Transverse colon (tissue), 4 donors: ENCODE results near the gene E2F4. TPM values are rescaled to one million over a fixed set of nuclear protein-coding genes. Genes with fewer than 3 reads are reported as not detected.

Experiments used
- DNase-seq: peaks from one replicate; pipeline ENCODE4 v3.0.0-alpha.2; 2019
- H3K27ac ChIP-seq, 4 donors: fragments of 200-600 bp; sonication (generic); 2 replicates each; pipeline ENCODE4 v1.5.1; 2016 to 2018; ENCODE audit warnings: inconsistent platforms in 4 of 4
- H3K27me3 ChIP-seq: fragments of 200-600 bp; sonication (generic); 2 replicates; pipeline ENCODE4 v1.5.1; 2017; ENCODE audit warnings: inconsistent platforms
- H3K36me3 ChIP-seq, 4 donors: fragments of 200-600 bp; sonication (generic); 2 replicates each; pipeline ENCODE4 v1.5.1; 2017 to 2019; ENCODE audit warnings: inconsistent platforms in 4 of 4
- H3K4me1 ChIP-seq, 4 donors: fragments of 200-600 bp; sonication (generic); 2 replicates each; pipeline ENCODE4 v1.5.1; 2017 to 2020; ENCODE audit warnings: inconsistent platforms in 4 of 4
- H3K4me3 ChIP-seq, 4 donors: fragments of 200-600 bp; sonication (generic); 1 replicate in 1 of 4; 2 replicates in 3 of 4; pipeline versions ENCODE4 v1.5.1 to v1.6.1; 2017 to 2019; ENCODE audit warnings: inconsistent platforms in 4 of 4
- H3K9me3 ChIP-seq, 2 donors: fragments of 200-600 bp; sonication (generic); 2 replicates each; pipeline ENCODE4 v1.5.1; 2017 to 2019; ENCODE audit warnings: inconsistent platforms in 2 of 2
- EP300 ChIP-seq: sonication (generic); formaldehyde crosslinking; IDR thresholded peaks from one replicate; pipeline ENCODE4 v1.6.1; 2017; ENCODE audit warnings: antibody characterized with exemption, low read depth
- POLR2A ChIP-seq: fragments of 450-650 bp; IDR thresholded peaks from one replicate; pipeline ENCODE4 v1.6.1; 2016; ENCODE audit warnings: antibody characterized with exemption, mild to moderate bottlenecking, moderate library complexity
- POLR2AphosphoS5 ChIP-seq, 3 donors: sonication (generic); formaldehyde crosslinking; IDR thresholded peaks; one replicate each; pipeline ENCODE4 v1.6.1; 2016; ENCODE audit warnings: antibody characterized with exemption in 3 of 3
- WGBS, 2 donors: methylation state at CpG; one replicate each; pipeline ENCODE4 v1.1.5; 2018; ENCODE audit warnings: low coverage in 1 of 2; 5-methylcytosine and 5-hydroxymethylcytosine counted together
- in situ Hi-C, 4 donors: fragments of 200-750 bp; cut with MboI; loops; one replicate each; pipeline versions ENCODE4 v1.15.0 to v1.15.1; 2017; ENCODE audit warnings: low sequenced_read_pairs in 3 of 4, low pct_ligation_motif_present in 1 of 4, low pct_unique_long_range_greater_than_20kb in 1 of 4
- intact Hi-C: fragments of 100-400 bp; cut with DNase I; formaldehyde crosslinking; loops from one replicate; pipeline ENCODE4 v1.15.1; 2023; ENCODE audit warnings: low total_unique reads
- total RNA-seq, 4 donors: library from RNA; depleted of rRNA; stranded (reverse); fragments of >200 nt; gene quantifications; one replicate each; pipeline ENCODE4 v1.1.0, GENCODE V29; 2016
- TF ChIP-seq, protein P1 (sequence below), 5 experiments: fragments of 200-600 bp in 3 of 5; fragments of 450-650 bp in 2 of 5; sonication (generic) in 3 of 5; IDR thresholded peaks; 1 replicate in 2 of 5; 2 replicates in 3 of 5; pipeline ENCODE4 v1.5.1; 2016 to 2017; ENCODE audit warnings: antibody characterized with exemption in 5 of 5, inconsistent platforms in 3 of 5, mild to moderate bottlenecking in 2 of 5, moderate library complexity in 1 of 5

E2F4 gene
- total RNA-seq, 4 donors from 2014 or later = 97.5 to 224 (median 159) TPM

DNA sequence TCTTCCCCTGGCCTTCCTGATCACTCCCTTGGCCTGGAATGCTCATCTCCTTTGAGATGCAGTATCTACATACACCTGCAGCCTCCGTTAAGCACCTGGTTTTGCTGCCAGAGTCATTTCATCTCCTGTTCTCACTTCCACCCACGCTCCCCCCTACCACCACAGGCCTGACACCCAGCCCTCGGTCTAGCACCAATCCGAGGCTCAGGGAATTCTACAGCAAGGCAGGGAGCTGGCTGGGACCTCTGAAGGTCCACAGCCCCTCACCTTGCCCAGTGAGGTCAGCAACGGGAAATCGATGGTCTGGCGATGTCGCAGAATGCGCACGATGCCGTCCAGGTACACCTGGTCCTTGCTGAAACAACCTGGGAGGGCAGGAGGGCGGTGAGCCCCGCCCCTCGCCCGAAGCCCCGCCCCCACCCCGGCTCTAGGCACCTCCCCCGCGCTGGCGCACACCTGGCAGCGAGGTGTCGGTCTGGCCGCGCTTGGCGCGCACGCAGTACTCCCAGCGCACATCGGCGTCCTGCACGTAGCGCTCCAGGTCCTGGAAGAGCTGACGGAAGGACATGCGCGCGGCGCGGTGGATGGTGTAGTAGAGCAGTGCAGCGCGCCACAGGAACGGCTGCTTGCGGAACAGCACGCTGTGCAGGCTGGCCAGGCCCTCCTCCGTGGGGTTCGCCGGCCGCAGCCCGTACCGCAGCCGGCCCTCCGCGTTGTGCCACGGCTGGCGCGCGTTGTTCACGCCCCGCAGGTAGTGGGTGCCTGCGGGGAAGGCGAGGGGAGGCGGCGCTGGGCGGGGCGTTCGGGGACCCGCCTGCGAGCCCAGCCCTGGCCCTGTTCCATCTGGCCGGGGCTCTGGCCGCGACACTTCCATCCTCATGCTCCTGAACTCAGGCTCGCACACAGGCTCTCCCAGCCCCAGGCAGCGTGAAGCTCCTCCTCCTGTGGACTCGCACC is 13.9 kb upstream of the E2F4 start:
- Histone ChIP-seq H3K27ac (peak overlapping the region; percentile 63 to 93 (median 82)), H3K4me1 (peaks cover 31 to 45% (median 35%) of the 10 kb centered on the region in 4 donors), H3K4me3 (peak overlapping the region; percentile 16 to 49 (median 40)), H3K36me3 (no peaks in the 10 kb centered on the region), H3K9me3 (no peaks in the 10 kb centered on the region), H3K27me3 (no peaks in the 10 kb centered on the region)
- peak; percentile 55 to 88 (median 83) for TF ChIP-seq POLR2AphosphoS5 (IDR thresholded peaks at IDR 0.05)
- TF ChIP-seq POLR2A = peak; percentile 67
- TF ChIP-seq EP300 = no peak
- TF ChIP-seq, protein P1, sequence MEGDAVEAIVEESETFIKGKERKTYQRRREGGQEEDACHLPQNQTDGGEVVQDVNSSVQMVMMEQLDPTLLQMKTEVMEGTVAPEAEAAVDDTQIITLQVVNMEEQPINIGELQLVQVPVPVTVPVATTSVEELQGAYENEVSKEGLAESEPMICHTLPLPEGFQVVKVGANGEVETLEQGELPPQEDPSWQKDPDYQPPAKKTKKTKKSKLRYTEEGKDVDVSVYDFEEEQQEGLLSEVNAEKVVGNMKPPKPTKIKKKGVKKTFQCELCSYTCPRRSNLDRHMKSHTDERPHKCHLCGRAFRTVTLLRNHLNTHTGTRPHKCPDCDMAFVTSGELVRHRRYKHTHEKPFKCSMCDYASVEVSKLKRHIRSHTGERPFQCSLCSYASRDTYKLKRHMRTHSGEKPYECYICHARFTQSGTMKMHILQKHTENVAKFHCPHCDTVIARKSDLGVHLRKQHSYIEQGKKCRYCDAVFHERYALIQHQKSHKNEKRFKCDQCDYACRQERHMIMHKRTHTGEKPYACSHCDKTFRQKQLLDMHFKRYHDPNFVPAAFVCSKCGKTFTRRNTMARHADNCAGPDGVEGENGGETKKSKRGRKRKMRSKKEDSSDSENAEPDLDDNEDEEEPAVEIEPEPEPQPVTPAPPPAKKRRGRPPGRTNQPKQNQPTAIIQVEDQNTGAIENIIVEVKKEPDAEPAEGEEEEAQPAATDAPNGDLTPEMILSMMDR (IDR thresholded peaks at IDR 0.05) = peak in 2 of 5 experiments; percentile 12 to 46
- intact Hi-C loops = no loop called here
- WGBS, 2 donors = 4 to 50% methylated on average over 2 to 62 of the region's 73 CpGs
- peak; percentile 87 for DNase-seq
- in situ Hi-C loops = no loop called here

DNA sequence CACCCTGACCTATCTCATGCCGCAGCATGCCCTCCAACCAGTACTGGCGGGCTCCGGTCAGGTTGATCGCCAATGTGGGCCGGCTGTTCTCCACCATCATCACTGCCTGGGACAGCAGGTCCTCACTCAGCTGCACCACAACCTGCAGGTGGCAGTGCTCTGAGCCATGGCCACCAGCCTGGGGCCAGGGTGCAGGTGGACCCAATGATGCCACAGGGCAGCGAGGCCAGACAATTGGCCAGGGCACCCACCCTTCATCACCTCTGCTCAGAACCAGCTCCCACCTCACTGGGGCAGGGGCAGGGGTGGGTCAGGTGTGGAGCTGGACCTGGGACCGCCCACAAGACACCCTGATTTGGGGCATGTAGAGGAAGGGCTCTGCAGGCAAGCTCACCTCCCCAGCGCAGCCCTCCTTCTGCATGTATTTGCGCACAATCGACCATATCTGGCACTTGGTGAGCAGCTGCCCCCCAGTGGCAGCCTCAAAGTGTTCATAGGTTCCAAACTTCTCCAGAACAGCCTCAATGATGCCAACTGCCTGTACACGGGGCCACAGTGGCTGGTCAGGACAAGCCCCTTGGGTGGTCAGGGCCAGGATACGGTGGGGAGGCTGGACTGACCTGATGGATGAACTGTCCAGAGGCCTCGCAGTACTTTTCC is 12.4 kb upstream of the E2F4 start:
- no peaks in the 10 kb centered on the region for H3K27me3 ChIP-seq
- H3K27ac ChIP-seq = no peak overlapping the region
- intact Hi-C loops = no loop called here
- TF ChIP-seq, protein P1 (IDR thresholded peaks at IDR 0.05) = no peak
- 89 to 97% methylated on average over 6 to 13 of the region's 13 CpGs for WGBS, 2 donors
- peaks cover 23 to 38% (median 29%) of the 10 kb centered on the region in 4 donors for H3K4me1 ChIP-seq
- H3K4me3 ChIP-seq = no peak overlapping the region
- H3K36me3 ChIP-seq = no peaks in the 10 kb centered on the region
- in situ Hi-C loops = no loop called here
- no peaks in the 10 kb centered on the region for H3K9me3 ChIP-seq
- DNase-seq = no peak

DNA sequence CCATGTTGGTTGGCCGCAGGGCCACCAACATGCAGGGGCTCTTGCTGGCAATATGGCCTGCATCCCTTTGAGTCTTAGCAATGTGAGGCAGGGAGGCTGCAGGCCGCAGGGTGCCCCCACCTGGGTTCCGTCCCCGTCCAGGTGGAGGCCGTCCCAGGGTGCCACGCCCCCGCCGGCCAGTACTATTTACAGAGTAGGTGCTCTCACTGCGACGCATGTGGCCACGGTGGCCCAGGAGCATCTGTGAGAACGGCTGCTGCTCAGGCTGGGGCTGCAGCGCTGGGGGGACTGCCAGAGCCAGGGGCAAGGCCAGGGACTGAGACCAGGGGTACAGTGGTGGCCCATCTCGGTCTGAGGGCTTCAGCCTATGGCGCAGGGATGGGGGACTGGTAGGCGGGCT is 11.8 kb upstream of the E2F4 start:
- H3K36me3 ChIP-seq = no peaks in the 10 kb centered on the region
- WGBS, 2 donors = 96% methylated on average over 13 of the region's 16 CpGs; no CpG with 5 or more reads in 1 of the 2 donors
- H3K4me1 ChIP-seq = peaks cover 24 to 40% (median 31%) of the 10 kb centered on the region in 4 donors
- no peaks in the 10 kb centered on the region for H3K27me3 ChIP-seq
- H3K4me3 ChIP-seq = no peak overlapping the region
- in situ Hi-C loops = no loop called here
- DNase-seq = no peak
- TF ChIP-seq, protein P1 (IDR thresholded peaks at IDR 0.05) = no peak
- TF ChIP-seq EP300 (no peak), POLR2AphosphoS5 (IDR thresholded peaks at IDR 0.05) (no peak), POLR2A (no peak)
- H3K27ac ChIP-seq = no peak overlapping the region
- intact Hi-C loops = no loop called here
- H3K9me3 ChIP-seq = no peaks in the 10 kb centered on the region

DNA sequence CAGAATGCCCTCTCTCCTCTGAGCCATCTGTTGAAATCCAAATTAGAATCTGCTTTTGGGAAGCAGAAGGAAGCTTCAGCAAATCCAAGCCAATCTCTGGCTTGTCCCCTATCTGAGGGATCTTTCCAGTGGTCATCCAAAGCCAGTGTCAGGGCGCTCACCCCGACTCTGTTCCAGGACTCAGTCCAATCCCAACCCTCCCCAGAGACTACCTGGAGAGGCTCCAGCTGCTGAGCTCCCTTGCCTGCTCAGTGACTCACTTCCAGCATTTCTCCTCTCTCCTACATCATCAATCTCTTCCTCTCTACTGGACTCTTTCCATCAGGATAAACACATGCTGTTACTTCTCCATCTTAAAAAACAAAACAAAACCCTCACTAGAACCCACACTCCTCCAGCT is 10.6 kb upstream of the E2F4 start:
- DNase-seq = peak; percentile 41

More for the DNA sequence above, 10.6 kb upstream of the E2F4 start:
- in situ Hi-C loops = no loop called here
- H3K27ac ChIP-seq = peak overlapping the region; percentile 5 to 56 (median 48)
- WGBS, 2 donors = 58 to 80% methylated on average over 1 to 2 of the region's 2 CpGs
- H3K27me3 ChIP-seq = no peaks in the 10 kb centered on the region
- intact Hi-C loops = no loop called here
- H3K4me3 ChIP-seq = no peak overlapping the region
- peak in 1 of 3 donors; percentile 12 for TF ChIP-seq POLR2AphosphoS5 (IDR thresholded peaks at IDR 0.05)
- TF ChIP-seq, protein P1 (IDR thresholded peaks at IDR 0.05) = no peak
- no peak for TF ChIP-seq POLR2A
- peaks cover 25 to 48% (median 38%) of the 10 kb centered on the region in 4 donors for H3K4me1 ChIP-seq
- no peaks in the 10 kb centered on the region for H3K36me3 ChIP-seq
- no peaks in the 10 kb centered on the region for H3K9me3 ChIP-seq
